Peyer's patch (tissue), 4 donors: Measurements from ENCODE around the gene EPOP.

Experiments used
- CTCF ChIP-seq, 6 experiments: fragments of 450-650 bp in 4 of 6; fragments of 200-600 bp in 2 of 6; sonication (generic) in 1 of 6; IDR thresholded peaks; one replicate each; pipeline ENCODE4 v1.5.1; 2017 to 2019; ENCODE audit warnings: antibody characterized with exemption in 6 of 6, mild to moderate bottlenecking in 3 of 6, moderate library complexity in 1 of 6
- POLR2A ChIP-seq, 2 donors: fragments of 450-650 bp; IDR thresholded peaks; one replicate each; pipeline ENCODE4 v1.5.1; 2017; ENCODE audit warnings: antibody characterized with exemption in 2 of 2, mild to moderate bottlenecking in 2 of 2, moderate library complexity in 2 of 2

GRCh38 chr17:38654411-38655398, 20.1 kb downstream of the EPOP start:
- no peak for TF ChIP-seq CTCF (IDR thresholded peaks at IDR 0.05)
- TF ChIP-seq POLR2A (IDR thresholded peaks at IDR 0.05): no peak
